Measurements from ENCODE around the gene CAPN8. TPM values are rescaled to one million over a fixed set of nuclear protein-coding genes. Genes with fewer than 3 reads are reported as not detected.

The CAPN8 gene
- total RNA-seq, 2 donors from 2014 or later, result 52.6 to 102 TPM

DNA sequence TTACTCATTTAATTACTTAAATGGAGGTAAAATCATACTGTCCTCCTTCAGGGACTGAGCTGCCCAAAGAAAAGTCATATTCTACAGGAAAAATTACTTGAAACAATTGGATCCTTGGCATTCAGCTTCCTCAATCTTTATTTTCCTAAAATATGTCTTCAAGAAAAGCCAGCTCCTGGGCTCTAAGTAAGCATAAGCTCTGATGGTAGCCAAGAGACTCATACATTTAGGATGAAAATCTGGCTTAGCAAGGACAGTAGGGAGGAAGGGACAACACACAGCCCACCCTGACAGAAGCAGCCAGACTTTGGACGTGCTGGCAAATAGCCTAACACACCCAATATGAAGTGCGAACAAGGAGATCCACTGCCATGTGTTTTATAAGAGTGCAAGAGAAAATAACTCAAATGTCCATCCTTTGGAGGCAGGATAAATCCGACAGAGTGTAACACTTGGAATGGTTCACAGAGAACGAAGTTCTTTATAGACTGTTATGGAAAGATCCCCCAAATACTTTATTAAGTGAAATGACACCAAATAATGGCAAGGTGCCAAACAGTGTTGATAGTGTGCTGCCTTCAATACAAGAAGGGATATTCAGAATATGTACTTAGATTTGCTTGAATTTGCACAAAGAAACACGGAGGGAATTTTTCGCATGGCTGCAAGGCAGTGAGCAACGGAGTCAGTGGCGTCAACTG, 14.1 kb downstream of the CAPN8 start:
- DNase-seq, result no peak
- Histone ChIP-seq H3K36me3 (no peaks in the 10 kb centered on the region), H3K27ac (no peak overlapping the region), H3K9ac (ENCODE audit: low read depth in 2 of 2, low read length in 2 of 2) (no peak overlapping the region), H3K4me3 (no peak overlapping the region), H3K4me1 (no peaks in the 10 kb centered on the region), H3K27me3 (no peaks in the 10 kb centered on the region), H3K9me3 (no peaks in the 10 kb centered on the region)
- intact Hi-C loops (cut with DNase I), result no loop called here
- TF ChIP-seq, protein P1, sequence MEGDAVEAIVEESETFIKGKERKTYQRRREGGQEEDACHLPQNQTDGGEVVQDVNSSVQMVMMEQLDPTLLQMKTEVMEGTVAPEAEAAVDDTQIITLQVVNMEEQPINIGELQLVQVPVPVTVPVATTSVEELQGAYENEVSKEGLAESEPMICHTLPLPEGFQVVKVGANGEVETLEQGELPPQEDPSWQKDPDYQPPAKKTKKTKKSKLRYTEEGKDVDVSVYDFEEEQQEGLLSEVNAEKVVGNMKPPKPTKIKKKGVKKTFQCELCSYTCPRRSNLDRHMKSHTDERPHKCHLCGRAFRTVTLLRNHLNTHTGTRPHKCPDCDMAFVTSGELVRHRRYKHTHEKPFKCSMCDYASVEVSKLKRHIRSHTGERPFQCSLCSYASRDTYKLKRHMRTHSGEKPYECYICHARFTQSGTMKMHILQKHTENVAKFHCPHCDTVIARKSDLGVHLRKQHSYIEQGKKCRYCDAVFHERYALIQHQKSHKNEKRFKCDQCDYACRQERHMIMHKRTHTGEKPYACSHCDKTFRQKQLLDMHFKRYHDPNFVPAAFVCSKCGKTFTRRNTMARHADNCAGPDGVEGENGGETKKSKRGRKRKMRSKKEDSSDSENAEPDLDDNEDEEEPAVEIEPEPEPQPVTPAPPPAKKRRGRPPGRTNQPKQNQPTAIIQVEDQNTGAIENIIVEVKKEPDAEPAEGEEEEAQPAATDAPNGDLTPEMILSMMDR (IDR thresholded peaks at IDR 0.05), result no peak

DNA sequence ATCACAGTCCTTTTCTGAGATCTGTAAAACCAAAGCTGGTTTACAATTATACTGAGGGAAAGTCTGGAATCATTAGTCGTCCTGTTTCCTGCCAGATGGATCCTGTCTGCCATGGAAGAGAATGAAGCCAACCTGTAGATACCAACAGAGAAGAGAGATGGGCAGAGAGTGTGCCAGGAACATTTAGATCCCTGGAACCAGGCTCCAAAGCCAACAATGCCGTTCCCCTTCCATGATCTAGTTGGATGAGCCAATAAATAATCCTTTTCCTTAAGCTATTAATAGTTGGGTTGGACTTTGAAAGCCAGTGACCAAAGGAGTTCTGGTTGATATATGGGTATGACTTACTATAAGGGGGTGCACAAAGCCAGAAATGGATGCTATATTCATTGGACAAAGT, 15.0 kb downstream of the CAPN8 start:
- no peaks in the 10 kb centered on the region for H3K27me3 ChIP-seq
- DNase-seq, result no peak
- H3K4me3 ChIP-seq, result no peak overlapping the region
- no peak overlapping the region for H3K27ac ChIP-seq
- TF ChIP-seq, protein P1 (IDR thresholded peaks at IDR 0.05), result no peak
- no peaks in the 10 kb centered on the region for H3K4me1 ChIP-seq
- intact Hi-C loops (cut with DNase I), result no loop called here
- H3K9me3 ChIP-seq, result no peaks in the 10 kb centered on the region
- no peaks in the 10 kb centered on the region for H3K36me3 ChIP-seq
- H3K9ac ChIP-seq (ENCODE audit: low read depth in 2 of 2, low read length in 2 of 2), result no peak overlapping the region

DNA sequence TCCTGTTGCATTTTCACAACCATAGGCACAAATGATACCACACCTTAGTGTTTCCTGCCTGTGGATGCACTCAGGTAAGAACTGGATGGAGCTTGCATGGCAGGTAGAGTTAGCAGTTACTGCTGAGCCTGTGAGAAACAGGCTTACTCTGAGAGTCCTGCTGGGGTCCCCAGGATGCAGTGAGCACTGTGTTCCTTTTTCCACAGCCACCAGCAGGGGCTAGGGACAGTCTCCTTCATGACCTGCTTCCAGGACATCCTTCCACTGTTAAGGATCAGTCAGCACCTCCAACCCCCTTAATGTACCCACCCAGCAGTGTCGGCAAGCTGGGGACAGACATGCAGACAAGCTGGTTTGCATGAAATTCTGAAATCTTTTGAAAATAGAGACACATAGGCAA, 16.3 kb downstream of the CAPN8 start:
- intact Hi-C loops (cut with DNase I), result no loop called here
- Histone ChIP-seq H3K27ac (no peak overlapping the region), H3K9ac (ENCODE audit: low read depth in 2 of 2, low read length in 2 of 2) (no peak overlapping the region), H3K4me1 (no peaks in the 10 kb centered on the region), H3K27me3 (no peaks in the 10 kb centered on the region), H3K9me3 (no peaks in the 10 kb centered on the region), H3K36me3 (no peaks in the 10 kb centered on the region), H3K4me3 (no peak overlapping the region)
- DNase-seq, result no peak
- TF ChIP-seq, protein P1 (IDR thresholded peaks at IDR 0.05), result no peak

DNA sequence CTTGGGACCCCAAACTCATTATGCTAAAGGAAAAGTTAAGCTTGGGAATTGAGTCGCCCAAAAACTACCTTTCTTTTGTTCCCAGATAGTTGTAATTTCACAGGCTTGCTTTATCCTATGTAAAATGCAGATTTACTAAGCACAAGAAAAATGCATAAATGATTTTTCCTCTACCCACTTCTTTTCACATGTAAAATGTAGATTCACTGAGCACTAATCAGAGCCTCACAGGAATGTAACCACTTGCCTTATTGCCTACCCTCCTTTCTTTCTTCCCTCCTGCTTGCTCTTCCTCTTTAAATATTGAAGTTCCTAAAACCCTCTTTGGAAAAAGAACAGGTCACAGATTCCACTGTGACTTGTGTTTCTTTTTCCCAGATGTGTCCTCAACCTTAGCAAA, 18.3 kb downstream of the CAPN8 start:
- Histone ChIP-seq H3K4me1 (peaks cover 4% of the 10 kb centered on the region), H3K36me3 (no peaks in the 10 kb centered on the region), H3K4me3 (no peak overlapping the region), H3K27ac (no peak overlapping the region), H3K9me3 (no peaks in the 10 kb centered on the region), H3K9ac (ENCODE audit: low read depth in 2 of 2, low read length in 2 of 2) (no peak overlapping the region), H3K27me3 (no peaks in the 10 kb centered on the region)
- intact Hi-C loops (cut with DNase I), result no loop called here
- no peak for DNase-seq
- TF ChIP-seq, protein P1 (IDR thresholded peaks at IDR 0.05), result no peak

DNA sequence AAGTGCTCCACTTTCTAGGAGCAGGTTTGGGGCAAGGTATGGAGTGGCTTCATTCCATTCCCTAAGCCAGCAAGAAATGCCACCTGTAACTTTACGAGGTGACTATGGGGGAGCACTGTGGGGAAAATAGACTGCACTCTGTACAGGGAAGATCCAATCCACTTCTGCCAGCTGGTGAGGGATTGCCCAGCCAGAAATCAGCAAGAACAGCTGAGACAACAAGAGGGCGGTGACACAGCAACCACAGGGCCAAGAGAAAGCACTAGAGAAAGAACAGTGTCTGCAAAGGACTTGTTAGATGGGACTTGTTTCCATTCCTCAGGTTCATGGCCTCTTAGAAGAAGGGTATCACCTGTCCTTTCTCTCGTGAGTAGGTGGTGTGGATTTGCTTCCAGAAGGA, 19.6 kb downstream of the CAPN8 start:
- H3K9me3 ChIP-seq, result no peaks in the 10 kb centered on the region
- no peak overlapping the region for H3K9ac ChIP-seq (ENCODE audit: low read depth in 2 of 2, low read length in 2 of 2)
- TF ChIP-seq, protein P1 (IDR thresholded peaks at IDR 0.05), result no peak
- H3K4me1 ChIP-seq, result peaks cover 4% of the 10 kb centered on the region
- no peak overlapping the region for H3K27ac ChIP-seq
- no peak overlapping the region for H3K4me3 ChIP-seq
- peak; percentile 56 for DNase-seq
- no peaks in the 10 kb centered on the region for H3K36me3 ChIP-seq
- intact Hi-C loops (cut with DNase I), result no loop called here
- no peaks in the 10 kb centered on the region for H3K27me3 ChIP-seq
